ENCODE data around the gene TDRD9. TPM values are rescaled to one million over a fixed set of nuclear protein-coding genes. Genes with fewer than 3 reads are reported as not detected.

Gene TDRD9
- total RNA-seq, 1 experiment from 2014 or later = not detected

DNA sequence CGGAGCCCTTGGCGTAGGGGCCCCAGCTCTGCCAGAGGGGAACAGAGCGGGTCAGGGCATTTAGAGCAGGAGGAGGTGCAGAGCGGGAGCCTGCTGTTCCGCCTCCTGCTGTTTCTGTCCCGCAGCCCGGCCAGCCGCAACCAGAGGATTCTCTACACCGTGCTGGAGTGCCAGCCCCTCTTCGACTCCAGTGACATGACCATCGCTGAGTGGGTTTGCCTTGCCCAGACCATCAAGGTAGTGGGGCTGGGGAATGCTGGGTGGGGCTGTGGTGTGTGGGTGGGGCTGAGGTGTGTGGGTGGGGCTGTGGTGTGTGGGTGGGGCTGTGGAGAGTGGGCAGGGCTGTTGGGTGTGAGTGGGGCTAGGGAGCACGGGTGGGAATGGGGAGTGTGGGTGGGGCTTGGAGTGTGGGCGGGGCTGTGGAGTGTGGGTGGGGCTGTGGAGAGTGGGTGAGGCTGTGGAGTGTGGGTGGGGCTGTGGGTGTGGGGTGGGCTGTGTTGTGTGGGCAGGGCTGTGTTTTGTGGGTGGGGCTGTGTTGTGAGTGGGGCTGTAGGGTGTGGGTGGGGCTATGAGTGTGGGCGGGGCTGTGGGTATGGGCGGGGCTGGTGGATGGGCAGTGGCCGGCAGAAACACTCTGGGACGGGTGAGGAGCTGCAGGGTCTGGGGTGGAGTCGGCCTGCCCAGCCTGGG is 165.3 kb downstream of the TDRD9 start:
- no peak for DNase-seq (ENCODE audit: low spot score)

GRCh38 chr14:104094056-104094708 is 165.9 kb downstream of the TDRD9 start:
- in situ Hi-C loops (cut with HindIII; ENCODE audit: low sequenced_read_pairs) = no loop called here
- DNase-seq (ENCODE audit: low spot score) = no peak

More for the DNA sequence above, 165.3 kb downstream of the TDRD9 start:
- in situ Hi-C loops (cut with HindIII; ENCODE audit: low sequenced_read_pairs) = no loop called here

GRCh38 chr14:104094709-104095425 is 166.6 kb downstream of the TDRD9 start:
- in situ Hi-C loops (cut with HindIII; ENCODE audit: low sequenced_read_pairs) = no loop called here
- DNase-seq (ENCODE audit: low spot score) = peak; percentile 25

- in situ Hi-C loops (cut with HindIII; ENCODE audit: low sequenced_read_pairs) = no loop called here
Measured at GRCh38 chr14:104095426-104096310, 167.4 kb downstream of the TDRD9 start.

DNA sequence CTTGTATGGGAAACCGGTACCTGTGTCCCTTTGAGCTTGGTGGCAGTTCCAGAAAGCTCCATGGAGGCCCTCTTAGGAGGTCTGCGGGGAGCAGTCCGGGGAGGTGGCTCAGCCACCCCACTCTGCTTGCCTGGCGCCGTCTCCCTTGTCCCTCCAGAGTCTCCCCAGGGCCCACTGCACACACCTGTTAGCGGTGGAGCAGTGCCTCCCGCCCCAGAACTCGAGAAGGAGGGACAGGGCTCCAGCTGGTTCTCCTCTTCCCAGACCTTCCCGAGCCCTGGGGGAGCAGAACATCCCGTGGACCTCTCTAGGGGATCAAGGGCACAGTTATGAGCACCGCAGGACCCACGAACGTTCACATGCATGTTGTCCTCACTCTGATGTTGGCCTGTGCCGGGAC is 168.1 kb downstream of the TDRD9 start:
- no peak for DNase-seq (ENCODE audit: low spot score)
- in situ Hi-C loops (cut with HindIII; ENCODE audit: low sequenced_read_pairs) = no loop called here

More at GRCh38 chr14:104095426-104096310, 167.4 kb downstream of the TDRD9 start:
- no peak for DNase-seq (ENCODE audit: low spot score)

- no peak for DNase-seq (ENCODE audit: low spot score)
- in situ Hi-C loops (cut with HindIII; ENCODE audit: low sequenced_read_pairs) = no loop called here
Measured at GRCh38 chr14:104096751-104097700, 168.8 kb downstream of the TDRD9 start.

GRCh38 chr14:104098272-104099095 is 170.2 kb downstream of the TDRD9 start:
- in situ Hi-C loops (cut with HindIII; ENCODE audit: low sequenced_read_pairs) = no loop called here
- DNase-seq (ENCODE audit: low spot score) = no peak

DNA sequence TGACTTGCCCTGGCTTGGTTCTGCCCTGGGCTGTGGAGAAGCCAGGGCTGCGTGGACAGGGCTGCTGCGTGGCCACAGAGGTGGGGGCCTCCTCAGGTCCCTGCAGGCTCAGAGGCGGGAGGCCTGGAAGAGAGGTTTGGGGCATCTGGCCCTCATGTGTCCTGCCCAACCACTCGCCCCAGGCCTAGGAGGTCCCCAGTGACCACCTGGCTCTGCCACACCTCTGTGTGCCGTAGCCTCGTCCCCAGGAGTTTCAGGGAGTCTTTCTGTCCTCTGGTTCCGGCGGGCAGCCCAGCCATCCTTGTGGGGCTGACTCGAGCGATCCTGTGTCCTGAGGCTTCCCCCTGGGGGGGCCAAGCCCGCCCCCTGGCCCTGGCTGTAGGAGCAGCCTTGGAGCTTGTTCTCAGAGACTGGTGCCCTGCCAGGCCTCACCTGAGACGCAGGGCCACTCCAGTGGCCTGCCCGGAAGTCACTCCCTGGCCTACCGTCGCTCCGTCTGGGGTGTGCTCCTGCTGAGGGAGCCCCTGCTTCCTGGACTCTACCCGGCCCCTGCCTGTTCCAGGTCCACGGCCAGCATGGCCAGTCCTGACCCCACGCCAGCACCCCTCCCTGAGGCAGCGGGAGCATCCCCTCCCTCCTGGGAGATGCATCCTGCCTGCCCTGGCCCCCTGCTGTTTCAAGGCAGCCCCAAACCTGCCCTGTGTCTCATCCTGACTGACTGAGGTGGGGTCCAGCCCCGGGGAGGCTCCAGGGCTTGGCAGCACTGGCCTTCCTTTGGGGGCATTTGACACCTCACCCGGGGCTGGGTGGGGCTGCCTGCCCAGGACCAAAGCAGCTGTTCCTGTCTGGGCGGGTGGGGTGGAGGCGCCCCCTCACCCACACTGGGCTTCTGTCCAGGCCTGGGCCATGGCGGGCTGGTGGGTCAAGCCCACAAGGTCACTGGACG is 171.1 kb downstream of the TDRD9 start:
- DNase-seq (ENCODE audit: low spot score) = no peak
- in situ Hi-C loops (cut with HindIII; ENCODE audit: low sequenced_read_pairs) = no loop called here

GRCh38 chr14:104100171-104101085 is 172.2 kb downstream of the TDRD9 start:
- in situ Hi-C loops (cut with HindIII; ENCODE audit: low sequenced_read_pairs) = no loop called here
- no peak for DNase-seq (ENCODE audit: low spot score)

GRCh38 chr14:104101086-104101621 is 172.9 kb downstream of the TDRD9 start:
- in situ Hi-C loops (cut with HindIII; ENCODE audit: low sequenced_read_pairs) = no loop called here
- DNase-seq (ENCODE audit: low spot score) = no peak

DNA sequence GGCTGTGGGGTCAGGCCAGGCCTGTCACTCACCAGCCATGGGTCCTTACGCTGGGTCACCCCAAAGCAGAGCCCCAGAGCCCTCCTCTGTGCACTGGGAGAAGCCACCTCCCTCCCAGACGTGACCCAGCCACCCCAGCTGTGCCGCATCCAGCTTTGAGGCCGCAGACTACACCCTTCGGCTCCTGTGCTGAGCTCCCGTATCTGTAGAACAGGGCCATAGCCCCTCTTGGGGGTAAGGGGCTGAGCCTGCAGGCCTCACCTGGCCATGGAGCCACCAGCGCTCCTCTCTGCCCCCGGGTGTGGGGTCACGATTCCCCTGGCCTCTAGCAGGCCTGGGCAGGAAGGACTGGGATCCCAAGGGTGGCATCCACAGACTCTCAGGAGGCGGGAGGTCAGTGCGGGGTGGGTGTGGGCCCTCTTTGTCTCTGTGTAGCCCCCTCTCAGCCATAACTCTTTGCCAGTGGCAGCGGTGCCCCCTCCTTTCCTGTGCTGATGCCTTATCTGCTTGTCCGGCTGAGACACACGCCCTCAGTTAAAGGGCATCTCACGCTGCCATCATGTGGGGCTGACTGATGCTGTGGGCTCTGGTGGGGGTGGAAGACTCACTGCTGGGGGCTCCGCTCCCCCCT is 173.5 kb downstream of the TDRD9 start:
- in situ Hi-C loops (cut with HindIII; ENCODE audit: low sequenced_read_pairs) = no loop called here
- DNase-seq (ENCODE audit: low spot score) = no peak
